Measurements from ENCODE around the gene DNAJC10. TPM values are rescaled to one million over a fixed set of nuclear protein-coding genes. Genes with fewer than 3 reads are reported as not detected.
A peak's percentile ranks its signal among the peaks of the same experiment; 100 is the strongest.

The DNAJC10 gene
- total RNA-seq, 2 experiments from 2014 or later = 117 to 227 TPM

DNA sequence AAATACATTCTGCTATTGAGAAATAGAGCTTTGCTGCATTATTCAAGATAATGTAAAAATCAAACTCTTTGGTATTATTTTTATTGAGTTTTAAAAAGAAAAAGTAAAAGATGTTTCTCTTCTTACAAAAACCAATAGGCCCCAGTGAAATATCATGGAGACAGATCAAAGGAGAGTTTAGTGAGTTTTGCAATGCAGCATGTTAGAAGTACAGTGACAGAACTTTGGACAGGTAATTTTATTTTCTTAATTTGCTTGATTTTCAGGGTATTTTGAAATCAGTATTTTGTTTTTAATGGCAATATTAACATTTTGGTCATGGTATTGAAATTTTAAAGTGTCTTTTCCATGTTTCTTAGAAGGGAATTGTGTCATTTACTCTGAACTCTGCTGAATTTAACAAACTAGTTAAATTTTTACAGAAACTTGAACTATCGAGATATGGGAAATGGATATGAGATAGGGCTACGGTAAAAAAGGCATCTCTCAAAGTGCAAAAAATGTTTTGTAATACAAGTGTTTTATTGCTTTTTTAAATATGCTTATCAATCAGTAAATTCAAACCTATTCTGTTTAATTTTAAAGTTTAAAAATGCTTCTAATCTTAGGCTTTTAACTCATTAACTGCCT, 13.8 kb downstream of the DNAJC10 start:
- no peak overlapping the region for H2AFZ ChIP-seq (ENCODE audit: low read length)
- no peaks in the 10 kb centered on the region for H3K9me2 ChIP-seq (ENCODE audit: insufficient read depth, low read length)
- BruUV-seq (replicated peaks) = no TSS peak
- peaks cover 94% of the 10 kb centered on the region for H3K36me3 ChIP-seq (ENCODE audit: insufficient read depth, low read length)
- DNase-seq (ENCODE audit: low spot score) = no peak
- peaks cover 15% of the 10 kb centered on the region for H3K4me1 ChIP-seq (ENCODE audit: insufficient read depth, low read length, poor library complexity, severe bottlenecking)
- no peaks in the 10 kb centered on the region for H4K20me1 ChIP-seq (ENCODE audit: insufficient read depth, low read length)
- no peaks in the 10 kb centered on the region for H3K9me3 ChIP-seq (ENCODE audit: low read length)
- ChIA-PET POLR2A (interaction anchor here (1.2 to 7.2 kb wide), 4 partner anchors 12 to 92 kb away, joined by 3 to 68 read pairs (median 6); partner anchors contain the start of gene DNAJC10), CTCF (ENCODE audit: unreplicated experiment) (no interaction called here)
- no peak overlapping the region for H3K4me3 ChIP-seq (ENCODE audit: low read depth, low read length, poor library complexity, severe bottlenecking)
- H3K4me2 ChIP-seq (ENCODE audit: low read length) = no peak overlapping the region
- intact Hi-C loops (cut with micrococcal nuclease; ENCODE audit: unreplicated experiment) = no loop called here
- peaks cover 19% of the 10 kb centered on the region; the same call in 1 of the 2 replicates for H3K79me2 ChIP-seq (ENCODE audit: insufficient read depth, low read depth, low read length)
- no peak for TF ChIP-seq EZH2phosphoT487 (IDR thresholded peaks at IDR 0.05; ENCODE audit: borderline replicate concordance, low read depth, low read length)
- TF ChIP-seq, protein P1, sequence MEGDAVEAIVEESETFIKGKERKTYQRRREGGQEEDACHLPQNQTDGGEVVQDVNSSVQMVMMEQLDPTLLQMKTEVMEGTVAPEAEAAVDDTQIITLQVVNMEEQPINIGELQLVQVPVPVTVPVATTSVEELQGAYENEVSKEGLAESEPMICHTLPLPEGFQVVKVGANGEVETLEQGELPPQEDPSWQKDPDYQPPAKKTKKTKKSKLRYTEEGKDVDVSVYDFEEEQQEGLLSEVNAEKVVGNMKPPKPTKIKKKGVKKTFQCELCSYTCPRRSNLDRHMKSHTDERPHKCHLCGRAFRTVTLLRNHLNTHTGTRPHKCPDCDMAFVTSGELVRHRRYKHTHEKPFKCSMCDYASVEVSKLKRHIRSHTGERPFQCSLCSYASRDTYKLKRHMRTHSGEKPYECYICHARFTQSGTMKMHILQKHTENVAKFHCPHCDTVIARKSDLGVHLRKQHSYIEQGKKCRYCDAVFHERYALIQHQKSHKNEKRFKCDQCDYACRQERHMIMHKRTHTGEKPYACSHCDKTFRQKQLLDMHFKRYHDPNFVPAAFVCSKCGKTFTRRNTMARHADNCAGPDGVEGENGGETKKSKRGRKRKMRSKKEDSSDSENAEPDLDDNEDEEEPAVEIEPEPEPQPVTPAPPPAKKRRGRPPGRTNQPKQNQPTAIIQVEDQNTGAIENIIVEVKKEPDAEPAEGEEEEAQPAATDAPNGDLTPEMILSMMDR (conservative IDR thresholded peaks at IDR 0.05; ENCODE audit: low read length) = no peak
- H3K27ac ChIP-seq (ENCODE audit: low read depth, low read length, poor library complexity, severe bottlenecking) = no peak overlapping the region

DNA sequence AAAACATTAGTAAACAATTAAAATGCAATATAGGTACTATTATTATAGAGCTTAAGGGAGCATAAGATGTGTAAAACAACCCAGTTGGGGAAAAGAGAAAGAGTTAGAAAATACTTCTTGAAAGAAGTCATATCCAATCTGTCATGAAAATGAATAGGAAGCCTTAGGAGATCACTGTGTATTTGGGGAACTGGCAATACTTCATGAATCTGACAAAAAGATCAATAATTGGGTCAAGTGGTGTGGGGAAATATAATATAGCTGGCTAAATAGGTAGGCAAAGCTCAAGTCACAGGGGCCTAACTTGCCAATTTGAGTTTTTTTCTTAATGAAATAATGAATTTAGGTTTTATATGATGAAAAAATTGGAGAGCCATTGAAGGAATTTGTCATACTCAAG, 14.4 kb downstream of the DNAJC10 start:
- DNase-seq (ENCODE audit: low spot score) = no peak
- no peak overlapping the region for H3K4me2 ChIP-seq (ENCODE audit: low read length)
- no peaks in the 10 kb centered on the region for H4K20me1 ChIP-seq (ENCODE audit: insufficient read depth, low read length)
- intact Hi-C loops (cut with micrococcal nuclease; ENCODE audit: unreplicated experiment) = no loop called here
- CTCF ChIA-PET (ENCODE audit: unreplicated experiment) = no interaction called here
- no peaks in the 10 kb centered on the region for H3K9me2 ChIP-seq (ENCODE audit: insufficient read depth, low read length)
- H3K9me3 ChIP-seq (ENCODE audit: low read length) = no peaks in the 10 kb centered on the region
- peaks cover 15% of the 10 kb centered on the region for H3K4me1 ChIP-seq (ENCODE audit: insufficient read depth, low read length, poor library complexity, severe bottlenecking)
- H3K79me2 ChIP-seq (ENCODE audit: insufficient read depth, low read depth, low read length) = peaks cover 19% of the 10 kb centered on the region; the same call in 1 of the 2 replicates
- H3K27ac ChIP-seq (ENCODE audit: low read depth, low read length, poor library complexity, severe bottlenecking) = no peak overlapping the region
- no peak overlapping the region for H2AFZ ChIP-seq (ENCODE audit: low read length)
- H3K4me3 ChIP-seq (ENCODE audit: low read depth, low read length, poor library complexity, severe bottlenecking) = no peak overlapping the region
- peaks cover 94% of the 10 kb centered on the region for H3K36me3 ChIP-seq (ENCODE audit: insufficient read depth, low read length)
- POLR2A ChIA-PET = interaction anchor here (1.2 to 7.2 kb wide), 4 partner anchors 13 to 91 kb away, joined by 3 to 68 read pairs (median 5); partner anchors contain the start of gene DNAJC10
- TF ChIP-seq, protein P1 (conservative IDR thresholded peaks at IDR 0.05; ENCODE audit: low read length) = no peak
- no peak for TF ChIP-seq EZH2phosphoT487 (IDR thresholded peaks at IDR 0.05; ENCODE audit: borderline replicate concordance, low read depth, low read length)
- BruUV-seq (replicated peaks) = TSS peak; percentile 1

DNA sequence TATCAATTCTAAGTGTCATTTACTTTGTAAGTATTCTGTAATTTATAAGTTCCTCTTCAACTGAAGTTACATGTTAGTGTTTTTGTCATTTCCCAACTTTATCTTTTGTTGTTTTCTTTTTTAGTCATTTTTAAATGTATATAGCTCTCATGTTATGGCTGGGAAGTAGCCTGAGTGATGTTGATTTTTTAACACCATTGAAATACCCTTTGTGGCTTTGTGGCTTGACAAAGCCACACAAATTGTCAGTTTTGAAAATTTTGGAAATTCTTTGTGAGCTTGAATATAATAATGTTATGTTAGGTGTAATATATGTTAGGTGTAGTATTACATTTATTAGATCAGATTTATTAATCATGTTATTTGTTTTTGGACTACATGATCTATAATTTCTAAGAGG, 16.7 kb downstream of the DNAJC10 start:
- BruUV-seq (replicated peaks) = no TSS peak
- no peak overlapping the region for H2AFZ ChIP-seq (ENCODE audit: low read length)
- ChIA-PET CTCF (ENCODE audit: unreplicated experiment) (no interaction called here), POLR2A (interaction anchor here (0.8 to 7.2 kb wide), 5 partner anchors 10 to 28 kb away, joined by 3 to 68 read pairs (median 5); partner anchors contain the start of gene DNAJC10)
- H4K20me1 ChIP-seq (ENCODE audit: insufficient read depth, low read length) = no peaks in the 10 kb centered on the region
- H3K9me2 ChIP-seq (ENCODE audit: insufficient read depth, low read length) = no peaks in the 10 kb centered on the region
- peaks cover 96% of the 10 kb centered on the region for H3K36me3 ChIP-seq (ENCODE audit: insufficient read depth, low read length)
- no peak for TF ChIP-seq EZH2phosphoT487 (IDR thresholded peaks at IDR 0.05; ENCODE audit: borderline replicate concordance, low read depth, low read length)
- TF ChIP-seq, protein P1 (conservative IDR thresholded peaks at IDR 0.05; ENCODE audit: low read length) = no peak
- H3K9me3 ChIP-seq (ENCODE audit: low read length) = no peaks in the 10 kb centered on the region
- peaks cover 9% of the 10 kb centered on the region; the same call in 1 of the 2 replicates for H3K79me2 ChIP-seq (ENCODE audit: insufficient read depth, low read depth, low read length)
- H3K27ac ChIP-seq (ENCODE audit: low read depth, low read length, poor library complexity, severe bottlenecking) = no peak overlapping the region
- H3K4me3 ChIP-seq (ENCODE audit: low read depth, low read length, poor library complexity, severe bottlenecking) = no peak overlapping the region
- intact Hi-C loops (cut with micrococcal nuclease; ENCODE audit: unreplicated experiment) = no loop called here
- DNase-seq (ENCODE audit: low spot score) = no peak
- peaks cover 8% of the 10 kb centered on the region for H3K4me1 ChIP-seq (ENCODE audit: insufficient read depth, low read length, poor library complexity, severe bottlenecking)
- no peak overlapping the region for H3K4me2 ChIP-seq (ENCODE audit: low read length)
